ENCODE data around the gene ADAM10.

DNA sequence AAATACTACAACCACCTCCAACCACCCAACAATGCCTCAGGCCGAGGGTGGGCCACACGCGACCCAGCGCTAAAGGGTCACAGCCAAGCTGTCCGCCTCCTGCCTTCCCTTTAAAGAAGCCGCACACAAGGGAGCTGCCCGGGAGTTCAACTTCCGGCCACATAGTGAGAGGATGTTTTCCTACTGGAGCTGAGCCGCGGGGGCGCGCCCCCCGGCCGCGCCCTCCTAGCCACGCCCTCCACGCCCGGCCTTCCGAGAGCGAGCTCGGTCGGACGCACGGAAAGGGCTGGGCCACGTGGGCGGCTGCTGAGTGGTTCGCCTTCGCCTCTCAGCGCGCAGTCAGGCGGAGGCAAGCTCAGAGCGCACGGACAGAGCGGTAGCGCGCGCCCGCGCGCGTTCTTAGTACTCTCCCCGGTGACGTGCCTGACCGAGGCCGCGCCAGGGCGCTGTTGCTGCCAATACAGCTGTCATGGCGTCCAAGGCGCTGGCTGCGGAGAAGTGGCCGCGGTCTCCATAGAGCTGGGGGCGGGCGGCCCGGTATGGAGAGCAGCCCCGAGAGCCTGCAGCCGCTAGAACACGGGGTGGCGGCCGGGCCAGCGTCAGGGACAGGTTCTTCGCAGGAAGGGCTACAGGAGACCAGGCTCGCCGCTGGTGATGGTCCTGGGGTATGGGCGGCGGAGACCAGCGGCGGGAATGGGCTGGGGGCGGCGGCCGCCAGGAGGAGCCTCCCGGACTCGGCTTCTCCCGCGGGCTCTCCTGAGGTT, 21.5 kb upstream of the ADAM10 start, which contains the start of gene MINDY2:
- TF ChIP-seq YY1 (IDR thresholded peaks at IDR 0.05; ENCODE audit: insufficient read depth, insufficient read length) = peak; percentile 81
- no peak for TF ChIP-seq ZNF274 (IDR thresholded peaks at IDR 0.05; ENCODE audit: low read depth, low read length)

Measured in NT2/D1 (cell line).